GM19395 (cell line): ENCODE data around the gene CBX7.

Experiments used
- ATAC-seq: cut with Tn5 transposase; IDR thresholded peaks from one replicate; pipeline ENCODE4 v1.9.1; 2021; ENCODE audit warnings: mild to moderate bottlenecking, moderate library complexity; ENCODE audit not compliant: unreplicated experiment

The CBX7 gene

DNA sequence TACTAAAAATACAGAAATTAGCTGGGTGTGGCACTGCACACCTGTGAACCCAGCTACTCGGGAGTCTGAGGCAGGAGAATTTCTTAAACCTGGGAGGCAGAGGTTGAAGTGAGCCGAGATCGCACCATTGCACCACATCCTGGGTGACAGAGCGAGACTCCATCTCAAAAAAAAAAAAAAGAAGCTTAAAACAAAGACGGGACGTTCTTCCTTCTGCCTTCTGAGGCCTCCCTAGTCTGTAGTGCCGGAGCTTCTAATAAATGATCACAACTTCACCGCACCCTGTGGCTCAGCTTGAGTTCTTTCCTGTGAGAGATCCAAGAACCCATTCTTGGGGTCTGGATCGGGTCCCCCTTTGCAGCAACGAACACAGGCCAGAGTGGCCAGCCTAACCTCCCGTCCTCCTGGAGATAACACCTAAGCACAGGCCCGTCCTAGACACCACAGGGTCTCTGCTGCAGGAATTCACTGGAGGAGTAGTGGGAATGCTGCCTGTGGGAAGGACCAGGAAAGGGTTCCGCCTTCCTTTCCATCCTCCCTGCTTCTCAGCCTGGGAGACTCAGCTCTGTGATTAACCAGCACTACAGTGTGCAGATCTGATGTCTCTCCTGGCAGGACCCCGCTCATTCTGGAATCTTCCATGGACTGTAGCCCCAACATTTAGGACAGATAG is 57.6 kb downstream of the CBX7 start:
- no peak for ATAC-seq

DNA sequence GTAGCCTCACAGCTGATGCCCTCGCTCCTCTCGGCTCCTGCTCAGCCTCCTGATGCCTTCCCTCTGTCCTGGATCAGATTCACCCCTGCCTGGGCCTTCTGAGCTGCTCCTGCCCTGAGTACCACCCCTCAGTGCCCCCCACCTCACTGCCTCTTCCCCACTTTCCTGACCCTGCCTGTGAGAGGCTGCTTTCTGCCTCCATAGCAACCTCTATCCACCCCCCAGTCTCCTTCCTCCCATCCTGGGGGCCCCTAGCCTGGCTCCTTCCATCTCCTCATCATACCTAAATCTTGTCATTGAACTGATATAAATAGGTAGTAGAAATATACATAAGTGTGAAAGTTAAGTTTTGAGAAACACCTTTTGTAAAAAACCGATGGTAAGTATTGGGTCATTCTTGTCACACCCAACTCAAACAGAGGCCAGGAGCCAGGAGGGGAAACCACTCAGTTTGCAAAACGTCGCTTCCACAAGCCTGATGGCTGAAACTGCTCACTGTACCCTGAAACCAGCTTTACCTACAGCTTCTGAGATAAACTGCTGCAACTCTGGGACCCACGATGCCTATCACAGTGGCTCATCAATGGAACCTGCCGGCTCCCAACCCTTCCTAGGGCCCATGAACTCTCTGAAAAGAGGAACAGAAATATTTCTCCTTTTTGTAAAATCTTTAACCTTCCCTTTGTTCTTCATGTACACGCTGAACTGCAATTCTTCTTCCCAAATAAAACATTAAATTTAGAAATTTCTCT is 60.2 kb downstream of the CBX7 start:
- ATAC-seq = no peak

DNA sequence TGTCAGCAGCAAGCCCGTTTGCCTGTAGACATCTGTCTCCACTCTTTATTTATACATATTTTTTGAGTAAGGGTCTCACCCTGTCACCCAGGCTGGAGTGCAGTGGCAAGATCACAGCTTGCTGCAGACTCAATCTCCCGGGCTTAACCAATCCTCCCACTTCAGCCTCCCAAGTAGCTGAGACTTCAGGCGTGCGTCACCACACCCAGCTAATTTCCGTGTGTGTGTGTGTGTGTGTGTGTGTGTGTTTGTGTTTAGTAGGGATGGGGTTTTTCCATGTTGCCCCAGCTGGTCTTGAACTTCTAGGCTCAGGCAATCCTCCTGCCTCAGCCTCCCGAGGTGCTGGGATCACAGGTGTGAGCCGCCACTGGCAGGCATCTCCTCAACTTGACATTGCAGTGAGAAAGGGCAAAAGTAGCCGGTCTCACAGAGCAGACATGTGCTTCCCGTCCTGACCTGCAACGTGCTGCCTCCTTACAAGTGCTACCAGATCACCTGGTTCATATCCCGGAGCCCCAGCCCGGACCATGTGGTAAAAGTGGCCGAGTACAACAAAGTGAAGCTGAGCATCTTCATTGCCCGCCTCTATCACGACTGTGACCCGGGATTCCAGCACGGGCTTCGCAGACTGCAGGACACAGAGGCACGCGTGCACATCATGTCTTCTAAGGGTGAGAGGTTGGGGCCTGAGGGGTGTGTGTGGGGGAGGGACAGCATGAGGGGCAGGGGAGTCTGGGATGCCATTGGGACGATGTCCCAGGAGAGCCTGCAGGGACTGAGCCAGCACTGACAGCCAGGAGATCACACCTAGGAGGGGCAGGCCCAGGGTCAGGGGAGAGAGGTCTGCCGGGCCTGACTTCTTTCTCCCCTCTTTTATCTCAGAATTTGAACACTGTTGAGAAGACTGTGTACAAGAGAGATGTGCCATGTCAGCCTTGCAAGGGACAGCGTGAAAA is 61.1 kb downstream of the CBX7 start:
- ATAC-seq = no peak

DNA sequence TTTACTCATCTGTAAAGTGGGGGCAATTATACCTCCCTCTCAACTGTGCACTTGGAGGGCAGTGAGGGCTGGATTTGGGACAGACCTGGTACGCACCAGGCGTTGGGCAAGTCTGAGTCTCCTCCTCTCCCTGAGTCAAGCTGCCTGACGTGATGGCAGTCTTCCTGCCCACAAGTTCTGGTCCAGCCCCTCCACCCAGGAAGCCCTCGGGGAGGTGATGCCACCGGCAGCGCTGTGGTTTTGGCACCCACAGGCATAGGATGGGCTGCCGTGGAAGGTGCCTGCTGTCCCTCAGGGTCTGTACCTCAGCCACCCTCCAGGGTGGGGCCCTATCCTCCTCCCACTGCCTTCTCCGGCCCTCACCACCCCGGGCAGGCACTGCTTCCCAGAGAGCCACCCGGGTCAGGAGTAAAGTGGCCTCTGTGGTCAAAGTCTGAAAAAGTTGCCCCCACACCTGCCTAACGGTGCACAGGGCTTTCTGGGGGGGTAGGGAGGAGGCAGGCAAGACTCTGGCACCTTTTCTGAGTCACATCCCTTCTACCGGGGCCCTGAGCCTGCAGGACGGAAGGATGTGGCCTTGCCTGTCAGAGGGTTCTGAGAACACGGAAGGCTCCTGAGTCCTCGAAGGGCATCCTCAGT is 61.9 kb downstream of the CBX7 start:
- ATAC-seq = no peak

DNA sequence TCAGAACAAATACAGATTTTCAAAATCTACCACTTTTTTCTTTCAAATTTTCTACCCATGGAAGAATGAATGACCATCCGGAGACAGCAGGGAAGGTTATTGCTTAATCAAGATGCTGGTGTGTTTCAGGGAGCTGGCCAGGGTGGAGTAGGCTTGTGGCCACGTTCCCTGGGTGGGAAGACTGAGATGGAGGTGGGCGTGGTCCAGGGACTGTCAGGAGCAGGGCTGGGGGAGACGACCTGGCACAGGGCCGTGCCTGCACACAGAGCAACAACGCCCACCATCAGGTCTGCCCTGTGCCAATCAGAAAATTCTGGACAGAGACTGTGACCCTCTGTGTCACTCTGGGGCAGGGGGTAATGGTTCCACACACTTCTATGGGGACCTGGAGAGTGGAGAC is 62.6 kb downstream of the CBX7 start:
- no peak for ATAC-seq

DNA sequence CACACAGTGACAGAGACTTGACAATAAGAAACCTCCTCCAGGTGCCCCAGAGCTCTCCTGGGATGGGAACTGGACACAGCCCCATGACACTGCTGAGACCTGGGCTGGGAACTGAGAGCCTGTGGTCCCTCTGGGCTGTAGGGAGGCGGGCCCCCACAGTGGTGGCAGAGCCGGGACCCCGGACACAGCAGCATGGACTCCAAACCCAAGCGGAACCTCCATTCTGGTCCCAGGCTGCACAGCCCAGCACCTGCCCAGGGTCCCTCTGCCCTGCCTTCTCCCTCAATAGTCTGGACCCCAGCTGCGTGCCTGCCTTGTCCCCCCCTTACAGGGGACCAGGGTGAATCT is 63.8 kb downstream of the CBX7 start:
- ATAC-seq = no peak

DNA sequence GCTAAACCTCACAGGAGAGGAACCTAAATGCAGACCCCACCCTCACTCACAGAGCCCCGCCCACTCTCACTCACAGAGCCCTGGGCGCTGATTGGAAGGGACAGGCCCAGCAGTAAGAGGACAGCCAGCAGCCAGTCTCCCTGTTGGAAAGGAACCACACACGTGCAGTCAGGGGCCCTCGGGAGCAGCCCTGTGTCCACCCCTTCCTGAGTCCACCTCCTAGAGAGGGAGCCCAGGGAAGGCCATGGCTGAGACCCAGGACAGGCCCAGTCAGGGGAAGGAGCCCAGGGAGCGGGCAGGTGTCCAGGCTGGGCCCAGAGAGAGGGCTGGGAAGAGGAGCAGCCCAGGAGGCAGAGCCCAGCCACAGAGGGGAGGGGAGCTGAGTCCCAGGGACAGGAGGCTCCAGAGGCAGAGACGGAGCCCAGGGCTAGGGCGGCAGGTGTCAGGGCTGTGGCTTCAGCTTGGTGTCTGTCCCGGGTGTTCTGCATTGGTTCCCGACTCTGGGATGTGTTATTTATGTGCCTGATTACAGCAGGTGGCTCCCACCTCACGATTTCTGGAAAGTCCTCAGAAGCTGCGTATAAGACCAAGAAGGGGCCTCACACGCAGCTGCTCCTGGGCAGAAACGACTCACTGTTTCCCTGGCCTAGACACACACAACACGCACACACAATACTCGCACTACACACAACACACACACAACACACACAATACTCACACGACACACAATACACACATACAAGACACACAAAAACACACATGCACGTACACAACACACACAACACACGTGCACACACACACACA is 64.4 kb downstream of the CBX7 start:
- no peak for ATAC-seq

DNA sequence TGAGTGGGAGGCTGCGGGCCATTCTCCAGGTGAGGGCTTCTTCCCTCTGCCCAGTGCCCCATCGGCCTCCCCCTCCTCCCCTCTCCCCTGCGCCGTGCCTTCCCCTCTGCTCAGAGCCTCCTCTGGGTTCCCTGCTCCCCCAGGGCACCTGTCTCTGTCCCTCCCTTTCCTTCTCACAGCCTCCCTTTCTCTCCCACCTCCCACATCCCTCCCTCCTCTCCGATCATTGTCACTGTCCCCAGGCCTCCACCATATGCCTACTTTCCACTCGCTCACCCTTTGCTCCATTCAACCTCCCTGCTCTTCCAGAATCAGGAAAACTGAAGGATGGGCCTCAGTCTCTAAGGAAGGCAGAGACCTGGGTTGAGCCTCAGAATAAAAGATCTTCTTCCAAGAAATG is 65.4 kb downstream of the CBX7 start:
- no peak for ATAC-seq

DNA sequence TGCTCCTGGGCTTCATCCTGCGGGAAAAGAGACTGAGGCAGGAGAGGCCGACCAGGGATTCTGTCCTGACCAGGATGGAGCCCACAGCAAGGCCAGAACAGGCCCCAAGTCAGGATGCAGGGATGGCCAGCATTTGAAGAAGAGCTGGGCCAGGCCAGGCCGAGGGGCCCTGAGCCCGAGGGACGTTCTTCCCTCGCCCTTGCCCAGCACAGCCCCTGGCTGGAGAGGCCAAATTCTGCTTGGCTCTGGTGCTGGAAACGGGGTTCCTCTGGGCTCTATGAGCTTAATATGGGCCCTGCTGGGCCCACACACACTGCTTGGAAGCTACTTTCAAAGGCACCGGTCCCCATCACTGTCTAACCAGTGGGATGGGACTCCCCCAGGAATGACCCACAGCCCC is 67.8 kb downstream of the CBX7 start:
- no peak for ATAC-seq

DNA sequence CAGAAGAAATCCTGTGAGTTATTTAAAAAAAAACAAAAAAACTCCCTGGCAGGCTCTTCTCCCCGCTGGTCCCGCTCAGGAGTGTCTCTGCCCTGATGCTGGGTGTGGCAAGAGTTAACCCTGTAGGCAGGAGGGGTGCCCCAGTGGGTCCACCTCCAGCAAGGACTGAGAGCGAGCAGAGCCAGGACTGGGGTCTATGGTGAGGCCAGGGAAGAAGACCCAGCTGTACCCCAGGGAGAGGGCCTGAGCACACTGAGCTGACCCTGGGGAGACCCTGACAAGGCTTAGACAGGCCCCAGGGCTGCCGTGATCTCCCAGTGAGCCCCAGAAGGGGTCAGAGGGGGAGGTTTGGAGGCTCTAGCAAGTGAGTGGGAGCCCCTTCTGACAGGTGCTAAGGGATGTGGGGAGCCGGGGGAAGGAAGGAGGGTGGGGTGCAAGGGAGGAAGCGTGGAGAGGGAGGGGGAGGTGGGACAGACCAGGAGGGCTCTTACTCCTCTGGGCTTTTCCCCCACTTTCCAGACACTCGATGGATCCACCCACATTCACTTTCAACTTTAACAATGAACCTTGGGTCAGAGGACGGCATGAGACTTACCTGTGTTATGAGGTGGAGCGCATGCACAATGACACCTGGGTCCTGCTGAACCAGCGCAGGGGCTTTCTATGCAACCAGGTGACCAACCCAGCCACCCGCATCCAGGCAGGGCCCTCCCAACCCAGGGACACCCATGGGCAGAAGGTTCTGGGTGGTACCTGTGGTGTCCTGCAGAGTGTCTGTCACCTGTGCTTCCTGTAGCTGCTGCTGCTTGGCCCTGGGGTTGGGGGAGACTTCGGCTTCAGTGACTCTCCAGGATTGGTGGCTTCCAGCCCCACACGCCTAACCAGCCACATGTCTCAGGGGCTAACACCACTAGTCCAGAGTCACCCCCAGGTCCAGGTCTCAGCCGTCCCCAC is 69.0 kb downstream of the CBX7 start:
- ATAC-seq = no peak

DNA sequence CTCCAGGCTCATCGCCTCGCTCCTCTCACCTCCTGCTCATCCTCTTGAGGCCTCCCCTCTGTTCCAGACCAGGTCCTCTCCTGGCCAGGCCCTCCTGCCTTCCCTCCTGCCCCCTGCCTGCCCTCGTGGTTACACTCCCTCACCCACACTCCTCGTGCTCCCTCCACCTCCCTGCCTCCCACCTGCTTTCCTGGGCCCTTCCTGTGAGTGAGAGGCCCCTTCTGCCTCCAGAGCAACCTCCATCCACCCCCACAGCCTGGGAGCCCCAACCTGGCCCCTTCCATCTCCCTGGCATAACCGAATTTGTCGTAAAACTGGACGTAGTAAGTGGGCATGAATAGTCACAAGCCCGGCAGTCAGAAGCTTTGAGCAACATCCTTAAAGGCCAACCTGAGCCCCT is 70.9 kb downstream of the CBX7 start:
- no peak for ATAC-seq

DNA sequence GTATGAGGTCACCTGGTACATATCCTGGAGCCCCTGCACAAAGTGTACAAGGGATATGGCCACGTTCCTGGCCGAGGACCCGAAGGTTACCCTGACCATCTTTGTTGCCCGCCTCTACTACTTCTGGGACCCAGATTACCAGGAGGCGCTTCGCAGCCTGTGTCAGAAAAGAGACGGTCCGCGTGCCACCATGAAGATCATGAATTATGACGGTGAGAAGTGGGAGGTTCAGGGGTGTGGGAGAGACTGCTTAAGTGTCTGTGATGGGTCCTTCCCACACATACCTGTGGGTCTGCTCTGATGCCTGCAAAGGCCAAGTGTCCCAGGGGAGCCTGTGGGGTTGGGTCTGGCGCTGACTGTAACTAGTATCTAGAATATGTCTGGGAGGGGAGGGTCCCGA is 71.5 kb downstream of the CBX7 start:
- no peak for ATAC-seq
